ENCODE results near the gene SKIL. TPM values are rescaled to one million over a fixed set of nuclear protein-coding genes. Genes with fewer than 3 reads are reported as not detected.

Gene SKIL
- total RNA-seq, 1 donor from 2014 or later: 48.1 TPM

DNA sequence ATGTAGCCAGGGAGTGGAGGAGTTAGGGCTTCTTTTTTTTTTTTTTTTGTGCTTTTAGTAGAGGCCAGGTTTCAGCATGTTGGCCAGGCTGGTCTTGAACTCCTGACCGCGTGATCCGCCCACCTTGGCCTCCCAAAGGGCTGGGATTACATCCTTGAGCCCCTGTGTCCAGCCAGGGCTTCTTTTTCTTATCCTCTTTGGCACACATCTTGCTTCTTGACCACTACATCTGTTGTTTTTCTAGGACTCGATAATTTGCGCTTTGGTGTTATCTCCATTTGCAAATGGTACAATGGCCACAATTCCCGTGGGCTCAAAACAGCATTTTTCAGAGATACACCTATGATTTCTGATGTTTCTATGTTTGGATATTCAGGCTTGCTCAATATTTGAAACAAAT, 4.2 kb downstream of the SKIL start:
- TF ChIP-seq POLR2AphosphoS5 (IDR thresholded peaks at IDR 0.05; ENCODE audit: insufficient read depth in 1 of 2, low read depth in 1 of 2) (no peak), POLR2A (IDR thresholded peaks at IDR 0.05) (no peak), CTCF (IDR thresholded peaks at IDR 0.05) (no peak)
- DNase-seq (ENCODE audit: extremely low spot score in 2 of 2): no peak
- H3K4me1 ChIP-seq: peaks cover 73% of the 10 kb centered on the region
- no peak overlapping the region for H3K27ac ChIP-seq
- H3K36me3 ChIP-seq: no peaks in the 10 kb centered on the region
- intact Hi-C loops (cut with DNase I): no loop called here
- no peaks in the 10 kb centered on the region for H3K9me3 ChIP-seq
- H3K4me3 ChIP-seq: no peak overlapping the region
- no peaks in the 10 kb centered on the region for H3K27me3 ChIP-seq

DNA sequence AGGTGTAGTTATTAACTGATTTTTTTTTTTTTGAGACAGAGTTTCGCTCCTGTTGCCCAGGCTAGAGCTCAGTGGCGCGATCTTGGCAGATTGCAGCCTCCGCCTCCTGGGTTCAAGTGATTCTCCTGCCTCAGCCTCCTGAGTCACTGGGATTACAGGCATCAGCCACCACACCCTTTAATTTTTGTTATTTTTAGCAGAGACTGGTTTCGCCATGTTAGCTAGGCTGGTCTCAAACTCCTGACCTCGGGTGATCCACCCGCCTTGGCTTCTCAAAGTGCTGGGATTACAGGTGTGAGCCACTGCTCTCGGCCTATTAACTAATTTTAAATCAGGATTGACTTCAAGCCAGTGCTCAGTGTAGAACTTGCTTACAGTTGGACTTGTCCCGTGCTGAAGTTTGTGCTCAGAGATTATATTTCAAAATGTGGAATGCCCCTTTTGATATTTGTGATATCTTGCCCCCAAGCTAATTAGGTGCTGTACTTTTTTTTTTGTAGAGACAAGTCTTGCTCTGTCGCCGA, 6.0 kb downstream of the SKIL start:
- Histone ChIP-seq H3K9me3 (no peaks in the 10 kb centered on the region), H3K4me1 (peaks cover 80% of the 10 kb centered on the region), H3K27ac (no peak overlapping the region), H3K27me3 (no peaks in the 10 kb centered on the region), H3K4me3 (no peak overlapping the region), H3K36me3 (no peaks in the 10 kb centered on the region)
- TF ChIP-seq POLR2AphosphoS5 (IDR thresholded peaks at IDR 0.05; ENCODE audit: insufficient read depth in 1 of 2, low read depth in 1 of 2) (no peak), CTCF (IDR thresholded peaks at IDR 0.05) (no peak), POLR2A (IDR thresholded peaks at IDR 0.05) (no peak)
- no peak for DNase-seq (ENCODE audit: extremely low spot score in 2 of 2)
- intact Hi-C loops (cut with DNase I): no loop called here

DNA sequence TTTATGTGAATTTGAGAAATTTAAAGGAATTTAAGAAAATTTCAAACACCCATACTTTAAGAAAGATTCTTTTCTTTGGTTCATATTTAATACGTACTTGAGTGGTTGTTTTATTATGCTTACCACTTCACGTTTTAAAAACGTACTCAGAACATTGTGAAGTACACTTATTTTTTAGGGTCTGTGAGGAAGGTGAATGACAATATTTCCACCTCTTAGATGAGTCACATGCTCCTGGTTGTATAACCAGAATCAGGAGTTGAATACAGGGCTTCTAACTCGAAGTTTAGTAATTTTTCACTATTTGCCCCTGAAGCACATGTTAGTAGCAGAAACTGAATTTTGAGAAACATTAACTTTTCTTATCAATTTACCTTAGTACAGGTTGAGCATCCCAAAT, 7.5 kb downstream of the SKIL start:
- H3K36me3 ChIP-seq: no peaks in the 10 kb centered on the region
- DNase-seq (ENCODE audit: extremely low spot score in 2 of 2): no peak
- no peaks in the 10 kb centered on the region for H3K9me3 ChIP-seq
- no peak overlapping the region for H3K27ac ChIP-seq
- H3K4me3 ChIP-seq: no peak overlapping the region
- intact Hi-C loops (cut with DNase I): no loop called here
- H3K4me1 ChIP-seq: peaks cover 67% of the 10 kb centered on the region
- no peaks in the 10 kb centered on the region for H3K27me3 ChIP-seq
- TF ChIP-seq CTCF (IDR thresholded peaks at IDR 0.05) (no peak), POLR2AphosphoS5 (IDR thresholded peaks at IDR 0.05; ENCODE audit: insufficient read depth in 1 of 2, low read depth in 1 of 2) (no peak), POLR2A (IDR thresholded peaks at IDR 0.05) (no peak)

DNA sequence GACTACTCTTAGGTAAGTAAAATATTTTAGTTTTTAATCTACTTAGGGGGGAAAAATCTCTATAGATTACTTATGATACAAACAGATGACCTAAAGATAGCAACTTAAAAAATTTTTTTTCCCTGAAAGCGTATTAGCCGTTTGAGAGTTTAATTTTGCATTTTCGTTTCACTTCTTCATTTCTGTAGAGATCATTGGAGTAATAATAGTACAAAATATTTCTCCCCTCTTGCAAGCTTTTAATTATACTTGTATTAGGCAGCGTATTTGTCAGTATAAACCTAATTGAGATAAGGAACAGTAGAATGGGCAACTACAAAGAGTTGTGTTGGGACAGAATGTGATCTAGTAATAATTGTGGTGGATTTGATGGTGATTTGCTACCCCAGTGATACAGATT, 10.3 kb downstream of the SKIL start:
- intact Hi-C loops (cut with DNase I): no loop called here
- H3K9me3 ChIP-seq: no peaks in the 10 kb centered on the region
- no peak overlapping the region for H3K27ac ChIP-seq

More for the DNA sequence above, 10.3 kb downstream of the SKIL start:
- no peak for DNase-seq (ENCODE audit: extremely low spot score in 2 of 2)
- no peaks in the 10 kb centered on the region for H3K27me3 ChIP-seq
- no peaks in the 10 kb centered on the region for H3K36me3 ChIP-seq
- TF ChIP-seq POLR2A (IDR thresholded peaks at IDR 0.05) (no peak), CTCF (IDR thresholded peaks at IDR 0.05) (no peak), POLR2AphosphoS5 (IDR thresholded peaks at IDR 0.05; ENCODE audit: insufficient read depth in 1 of 2, low read depth in 1 of 2) (no peak)
- H3K4me3 ChIP-seq: no peak overlapping the region
- peaks cover 51% of the 10 kb centered on the region for H3K4me1 ChIP-seq
